ENCODE measurements around the gene SLC48A1. TPM values are rescaled to one million over a fixed set of nuclear protein-coding genes. Genes with fewer than 3 reads are reported as not detected.

SLC48A1 gene
- polyA plus RNA-seq, 4 donors: 16.7 to 67.4 (median 52.2) TPM

- no peak for DNase-seq (ENCODE audit: low read depth in 4 of 4, low spot score in 3 of 4)
These were observed 2.3 kb downstream of the SLC48A1 start for GRCh38 chr12:47775100-47775911.

GRCh38 chr12:47776471-47777143, 3.6 kb downstream of the SLC48A1 start:
- DNase-seq (ENCODE audit: low read depth in 4 of 4, low spot score in 3 of 4): no peak

- DNase-seq (ENCODE audit: low read depth in 4 of 4, low spot score in 3 of 4): no peak
These were observed 4.1 kb downstream of the SLC48A1 start for GRCh38 chr12:47777151-47777550.

- DNase-seq (ENCODE audit: low read depth in 4 of 4, low spot score in 3 of 4): no peak
These were observed 4.9 kb downstream of the SLC48A1 start for GRCh38 chr12:47777741-47778558.

GRCh38 chr12:47778881-47779280, 5.8 kb downstream of the SLC48A1 start:
- no peak for DNase-seq (ENCODE audit: low read depth in 4 of 4, low spot score in 3 of 4)

GRCh38 chr12:47779301-47779942, 6.4 kb downstream of the SLC48A1 start:
- DNase-seq (ENCODE audit: low read depth in 4 of 4, low spot score in 3 of 4): peak; percentile 57 to 80 (median 74)

- DNase-seq (ENCODE audit: low read depth in 4 of 4, low spot score in 3 of 4): no peak
These were observed 7.0 kb downstream of the SLC48A1 start for GRCh38 chr12:47779943-47780504.

GRCh38 chr12:47781479-47782371, 8.7 kb downstream of the SLC48A1 start:
- DNase-seq (ENCODE audit: low read depth in 4 of 4, low spot score in 3 of 4): no peak

GRCh38 chr12:47782372-47782770, 9.3 kb downstream of the SLC48A1 start:
- no peak for DNase-seq (ENCODE audit: low read depth in 4 of 4, low spot score in 3 of 4)

GRCh38 chr12:47783024-47783755, 10.2 kb downstream of the SLC48A1 start:
- DNase-seq (ENCODE audit: low read depth in 4 of 4, low spot score in 3 of 4): no peak

- DNase-seq (ENCODE audit: low read depth in 4 of 4, low spot score in 3 of 4): no peak
These were observed 11.1 kb downstream of the SLC48A1 start for GRCh38 chr12:47783821-47784819.

- DNase-seq (ENCODE audit: low read depth in 4 of 4, low spot score in 3 of 4): no peak
These were observed 12.2 kb downstream of the SLC48A1 start for GRCh38 chr12:47785036-47785886.

- no peak for DNase-seq (ENCODE audit: low read depth in 4 of 4, low spot score in 3 of 4)
These were observed 13.0 kb downstream of the SLC48A1 start for GRCh38 chr12:47785887-47786661.

GRCh38 chr12:47786662-47787280, 13.7 kb downstream of the SLC48A1 start:
- DNase-seq (ENCODE audit: low read depth in 4 of 4, low spot score in 3 of 4): no peak

- no peak for DNase-seq (ENCODE audit: low read depth in 4 of 4, low spot score in 3 of 4)
These were observed 14.7 kb downstream of the SLC48A1 start for GRCh38 chr12:47787596-47788319.
